HEK293 (cell line): ENCODE measurements around the gene RSL24D1.

Source experiments
- CTCF ChIA-PET: fragments of 350-600 bp; formaldehyde crosslinking; extraction: SDS; loops from one replicate; lab custom pipeline; 2021; ENCODE audit warnings: antibody characterized with exemption; lab: Yijun Ruan, JAX
- POLR2A ChIA-PET: fragments of 300-600 bp; formaldehyde crosslinking; extraction: SDS; loops from one replicate; lab custom pipeline; 2020; ENCODE audit warnings: antibody characterized with exemption, inconsistent platforms; lab: Yijun Ruan, JAX
- H3K27ac ChIP-seq: fragments of 200-500 bp; sonication (Bioruptor generic); 2 replicates; pipeline ENCODE4 v1.5.1; 2014; ENCODE audit warnings: low read depth, low read length, control low read depth, inconsistent platforms; ENCODE audit errors: extremely low read depth
- H3K36me3 ChIP-seq, 2 experiments: fragments of 200-500 bp in 1 of 2; sonication (Bioruptor generic) in 1 of 2; 1 replicate in 1 of 2; 2 replicates in 1 of 2; pipeline ENCODE4 v1.5.1; 2014 to 2017; ENCODE audit warnings: inconsistent platforms in 2 of 2, low read length in 2 of 2; ENCODE audit not compliant: control insufficient read depth in 2 of 2, insufficient read depth in 1 of 2
- H3K4me1 ChIP-seq: fragments of 200-500 bp; sonication (Bioruptor generic); 2 replicates; pipeline ENCODE4 v1.5.1; 2014; ENCODE audit warnings: mild to moderate bottlenecking, low read length, inconsistent platforms; ENCODE audit not compliant: control insufficient read depth, insufficient read depth
- H3K4me3 ChIP-seq: 2 replicates; pipeline ENCODE4 v1.5.1; 2011; ENCODE audit warnings: low read depth, mild to moderate bottlenecking, control low read depth, low read length, moderate library complexity
- H3K9me3 ChIP-seq: fragments of 200-500 bp; sonication (Bioruptor generic); 2 replicates; pipeline ENCODE4 v1.5.1; 2014; ENCODE audit warnings: low read depth, low read length, inconsistent platforms; ENCODE audit not compliant: control insufficient read depth, insufficient read depth
- BCL11A ChIP-seq: fragments of 450-650 bp; formaldehyde crosslinking; IDR thresholded peaks from 2 replicates; pipeline ENCODE4 v1.5.1; 2016; ENCODE audit warnings: low read depth, missing biosample characterization, missing genetic modification characterization
- BCL6B ChIP-seq: fragments of 450-650 bp; formaldehyde crosslinking; IDR thresholded peaks from 2 replicates; pipeline ENCODE4 v1.5.1; 2017; ENCODE audit warnings: missing biosample characterization, missing genetic modification characterization
- EGR2 ChIP-seq: fragments of 450-650 bp; formaldehyde crosslinking; IDR thresholded peaks from 2 replicates; pipeline ENCODE4 v1.5.1; 2016; ENCODE audit warnings: low read depth, missing biosample characterization, missing genetic modification characterization
- PBX3 ChIP-seq: sonication (generic); formaldehyde crosslinking; IDR thresholded peaks from 2 replicates; pipeline ENCODE4 v1.8.1; 2022; ENCODE audit warnings: mild to moderate bottlenecking, moderate library complexity, missing genetic modification reagents
- SCRT1 ChIP-seq: fragments of 450-650 bp; formaldehyde crosslinking; IDR thresholded peaks from 2 replicates; pipeline ENCODE4 v1.5.1; 2016; ENCODE audit warnings: missing biosample characterization, missing genetic modification characterization, borderline replicate concordance
- SCRT2 ChIP-seq: fragments of 450-650 bp; formaldehyde crosslinking; IDR thresholded peaks from 2 replicates; pipeline ENCODE4 v1.5.1; 2016; ENCODE audit warnings: missing biosample characterization, missing genetic modification characterization
- SP7 ChIP-seq: fragments of 450-650 bp; formaldehyde crosslinking; IDR thresholded peaks from 2 replicates; pipeline ENCODE4 v1.5.1; 2016; ENCODE audit warnings: missing biosample characterization, missing genetic modification characterization
- ZBTB11 ChIP-seq: fragments of 450-650 bp; formaldehyde crosslinking; conservative IDR thresholded peaks from 2 replicates; pipeline ENCODE4 v1.5.1; 2016; ENCODE audit warnings: low read depth, missing biosample characterization, missing genetic modification characterization
- ZBTB7A ChIP-seq: fragments of 450-650 bp; formaldehyde crosslinking; IDR thresholded peaks from 2 replicates; pipeline ENCODE4 v1.5.1; 2016; ENCODE audit warnings: low read depth, missing biosample characterization, missing genetic modification characterization
- ZBTB8A ChIP-seq: fragments of 450-650 bp; formaldehyde crosslinking; IDR thresholded peaks from 2 replicates; pipeline ENCODE4 v1.5.1; 2016; ENCODE audit warnings: missing biosample characterization, missing genetic modification characterization
- ZEB2 ChIP-seq: fragments of 450-650 bp; formaldehyde crosslinking; IDR thresholded peaks from 2 replicates; pipeline ENCODE4 v1.5.1; 2016; ENCODE audit warnings: missing biosample characterization, missing genetic modification characterization
- ZNF214 ChIP-seq: fragments of 450-650 bp; formaldehyde crosslinking; IDR thresholded peaks from 2 replicates; pipeline ENCODE4 v1.5.1; 2017; ENCODE audit warnings: missing biosample characterization, mild to moderate bottlenecking, missing genetic modification characterization, borderline replicate concordance
- ZNF433 ChIP-seq: fragments of 450-650 bp; formaldehyde crosslinking; IDR thresholded peaks from 2 replicates; pipeline ENCODE4 v1.5.1; 2016; ENCODE audit warnings: missing biosample characterization, missing genetic modification characterization, low read depth
- ZNF529 ChIP-seq: fragments of 450-650 bp; formaldehyde crosslinking; IDR thresholded peaks from 2 replicates; pipeline ENCODE4 v1.5.1; 2017; ENCODE audit warnings: missing genetic modification characterization, missing biosample characterization; ENCODE audit not compliant: insufficient replicate concordance
- ZNF549 ChIP-seq: fragments of 450-650 bp; IDR thresholded peaks from 2 replicates; pipeline ENCODE4 v1.5.1; 2018; ENCODE audit warnings: missing biosample characterization, missing genetic modification characterization, mild to moderate bottlenecking, inconsistent platforms, moderate library complexity
- ZNF585B ChIP-seq: fragments of 450-650 bp; formaldehyde crosslinking; IDR thresholded peaks from 2 replicates; pipeline ENCODE4 v1.5.1; 2016; ENCODE audit warnings: missing biosample characterization, missing genetic modification characterization
- ZNF596 ChIP-seq: fragments of 450-650 bp; IDR thresholded peaks from 2 replicates; pipeline ENCODE4 v1.5.0; 2018; ENCODE audit warnings: missing biosample characterization, mild to moderate bottlenecking, missing genetic modification characterization, moderate library complexity
- ZNF626 ChIP-seq: fragments of 450-650 bp; sonication (Bioruptor Pico); formaldehyde crosslinking; IDR thresholded peaks from 2 replicates; pipeline ENCODE4 v1.5.1; 2018; ENCODE audit warnings: missing biosample characterization, missing genetic modification characterization, inconsistent platforms
- ZNF747 ChIP-seq: fragments of 450-650 bp; formaldehyde crosslinking; IDR thresholded peaks from 2 replicates; pipeline ENCODE4 v1.5.1; 2016; ENCODE audit warnings: missing biosample characterization, missing genetic modification characterization
- ZNF776 ChIP-seq: fragments of 450-650 bp; formaldehyde crosslinking; IDR thresholded peaks from 2 replicates; pipeline ENCODE4 v1.5.0; 2017; ENCODE audit warnings: missing biosample characterization, missing genetic modification characterization, borderline replicate concordance
- ZNF777 ChIP-seq: fragments of 450-650 bp; formaldehyde crosslinking; IDR thresholded peaks from 2 replicates; pipeline ENCODE4 v1.5.1; 2017; ENCODE audit warnings: missing biosample characterization, missing genetic modification characterization, borderline replicate concordance
- ZNF785 ChIP-seq: fragments of 450-650 bp; formaldehyde crosslinking; IDR thresholded peaks from 2 replicates; pipeline ENCODE4 v1.5.1; 2016; ENCODE audit warnings: missing biosample characterization, missing genetic modification characterization
- ZNF837 ChIP-seq: fragments of 450-650 bp; formaldehyde crosslinking; IDR thresholded peaks from 2 replicates; pipeline ENCODE4 v1.5.1; 2016; ENCODE audit warnings: missing biosample characterization, missing genetic modification characterization
- ZSCAN23 ChIP-seq: fragments of 450-650 bp; formaldehyde crosslinking; IDR thresholded peaks from 2 replicates; pipeline ENCODE4 v1.5.1; 2016; ENCODE audit warnings: missing biosample characterization, missing genetic modification characterization

Gene RSL24D1

GRCh38 chr15:55241186-55241585, 44.4 kb upstream of the RSL24D1 start:
- ChIA-PET CTCF (interaction anchor here (1.0 kb wide), 1 partner anchor 41 kb away, joined by 3 read pairs; no protein-coding TSS in a partner anchor), POLR2A (no interaction called here)
- H3K9me3 ChIP-seq: no peaks in the 10 kb centered on the region
- no peak for TF ChIP-seq SP7 (tag by site-specific recombination)
- no peak for TF ChIP-seq ZNF747 (tag by site-specific recombination)
- TF ChIP-seq SCRT2 (tag by site-specific recombination): no peak
- no peak for TF ChIP-seq ZEB2 (tag by site-specific recombination)
- no peak for TF ChIP-seq ZNF626
- no peak for TF ChIP-seq PBX3 (CRISPR knock-in tag)
- no peak for TF ChIP-seq ZNF777 (tag by site-specific recombination)
- no peak for TF ChIP-seq ZNF596 (tag by site-specific recombination)
- no peak for TF ChIP-seq ZNF776 (tag by site-specific recombination)
- TF ChIP-seq ZNF433 (tag by site-specific recombination): no peak
- TF ChIP-seq BCL11A: no peak
- TF ChIP-seq ZBTB11 (tag by site-specific recombination): no peak
- TF ChIP-seq ZNF529: no peak
- H3K4me3 ChIP-seq: no peak overlapping the region
- no peaks in the 10 kb centered on the region for H3K4me1 ChIP-seq
- no peak overlapping the region for H3K27ac ChIP-seq
- no peaks in the 10 kb centered on the region for H3K36me3 ChIP-seq

GRCh38 chr15:55240125-55240760, 43.5 kb upstream of the RSL24D1 start:
- no peaks in the 10 kb centered on the region for H3K9me3 ChIP-seq
- no peak overlapping the region for H3K4me3 ChIP-seq
- H3K27ac ChIP-seq: no peak overlapping the region
- ChIA-PET CTCF (interaction anchor here (1.0 kb wide), 1 partner anchor 42 kb away, joined by 3 read pairs; no protein-coding TSS in a partner anchor), POLR2A (no interaction called here)
- H3K4me1 ChIP-seq: no peaks in the 10 kb centered on the region
- no peaks in the 10 kb centered on the region for H3K36me3 ChIP-seq
- TF ChIP-seq ZBTB8A (tag by site-specific recombination) (no peak), ZNF549 (tag by site-specific recombination) (no peak)

- Histone ChIP-seq H3K27ac (no peak overlapping the region), H3K4me1 (no peaks in the 10 kb centered on the region), H3K4me3 (no peak overlapping the region), H3K36me3 (no peaks in the 10 kb centered on the region), H3K9me3 (no peaks in the 10 kb centered on the region)
- POLR2A ChIA-PET: no interaction called here
- CTCF ChIA-PET: no interaction called here
- TF ChIP-seq ZNF785 (tag by site-specific recombination) (no peak), EGR2 (tag by site-specific recombination) (no peak), ZBTB7A (tag by site-specific recombination) (no peak), ZSCAN23 (no peak), ZNF585B (tag by site-specific recombination) (no peak), ZNF214 (no peak), BCL6B (tag by site-specific recombination) (no peak), SCRT1 (tag by site-specific recombination) (no peak), ZNF837 (no peak), ZNF747 (tag by site-specific recombination) (no peak)
These were observed 42.8 kb upstream of the RSL24D1 start for GRCh38 chr15:55239440-55240124.
